ENCODE results near the gene BCL2L13.

BCL2L13 gene

DNA sequence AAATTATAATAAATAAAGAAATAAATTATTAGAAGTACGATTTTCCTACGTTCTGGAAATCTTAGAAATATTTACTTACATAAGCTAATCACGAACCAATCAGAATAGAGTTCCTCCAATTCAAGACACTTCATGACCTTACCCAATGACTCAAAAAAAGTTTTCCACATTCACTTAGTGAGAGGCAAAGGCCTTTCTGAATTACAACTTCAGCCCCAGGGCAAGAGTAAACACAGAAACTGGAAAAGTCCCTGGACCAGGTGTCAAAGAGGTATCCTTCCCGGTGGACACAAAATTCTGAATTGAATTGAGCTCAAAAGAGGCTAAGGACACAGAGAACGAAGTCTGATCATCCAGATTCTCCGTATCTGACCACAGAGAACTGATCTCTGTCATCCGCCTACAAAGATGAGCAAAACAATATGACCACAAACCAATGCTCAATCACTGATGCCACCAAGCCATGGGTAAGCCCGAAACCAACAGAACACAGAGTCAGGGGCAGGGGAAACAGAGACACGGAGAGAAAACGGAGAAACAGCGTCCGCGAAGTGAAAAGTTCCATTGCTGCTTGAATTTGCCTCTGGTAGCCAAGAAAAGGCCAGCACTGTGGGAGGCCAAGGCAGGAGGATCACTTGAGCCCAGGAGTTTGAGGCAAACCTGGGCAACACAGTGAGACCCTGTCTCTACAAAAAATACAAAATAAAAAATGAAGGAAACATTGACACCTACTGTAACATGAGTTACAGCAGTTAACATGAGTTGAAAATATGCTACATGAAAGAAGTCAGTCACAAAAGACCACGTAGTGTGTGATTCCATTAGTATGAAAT is 128.9 kb downstream of the BCL2L13 start:
- DNase-seq = peak; percentile 72

DNA sequence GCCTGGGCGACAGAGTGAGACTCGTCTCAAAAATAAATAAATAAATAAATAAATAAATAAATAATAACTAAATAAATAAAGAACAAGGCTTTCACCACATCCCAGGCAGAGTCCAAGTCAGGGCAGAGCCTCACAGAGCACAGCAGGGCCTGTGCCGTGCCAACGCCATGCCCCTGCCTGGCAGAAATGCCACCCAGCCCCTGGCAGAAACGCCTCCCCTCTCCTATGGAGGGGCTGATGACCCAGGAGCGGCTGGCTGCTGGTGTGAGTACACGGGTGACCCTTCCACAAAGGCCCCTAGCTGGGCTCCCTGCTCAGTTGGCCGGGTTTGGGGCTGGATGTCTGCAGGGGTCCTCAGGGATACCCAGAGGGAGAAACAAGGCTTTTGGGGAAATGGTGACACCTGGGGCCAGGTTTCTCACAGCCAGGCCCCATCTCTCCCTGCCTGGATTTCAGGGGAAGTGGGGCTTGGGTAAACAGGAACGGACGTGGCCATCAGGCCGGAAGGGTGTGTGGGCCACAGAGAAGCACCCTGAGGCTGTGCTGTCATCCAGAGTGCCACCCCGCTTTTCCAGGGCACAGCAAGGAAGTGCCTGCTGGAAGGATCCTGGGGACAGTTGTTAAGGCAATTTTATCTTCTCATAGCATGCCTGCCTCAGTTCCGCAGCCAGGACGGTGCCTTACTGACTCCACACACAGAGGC is 130.6 kb downstream of the BCL2L13 start:
- DNase-seq = no peak

GRCh38 chr22:17769716-17770082 is 131.1 kb downstream of the BCL2L13 start:
- no peak for DNase-seq

GRCh38 chr22:17770180-17771077 is 131.9 kb downstream of the BCL2L13 start:
- DNase-seq = no peak

DNA sequence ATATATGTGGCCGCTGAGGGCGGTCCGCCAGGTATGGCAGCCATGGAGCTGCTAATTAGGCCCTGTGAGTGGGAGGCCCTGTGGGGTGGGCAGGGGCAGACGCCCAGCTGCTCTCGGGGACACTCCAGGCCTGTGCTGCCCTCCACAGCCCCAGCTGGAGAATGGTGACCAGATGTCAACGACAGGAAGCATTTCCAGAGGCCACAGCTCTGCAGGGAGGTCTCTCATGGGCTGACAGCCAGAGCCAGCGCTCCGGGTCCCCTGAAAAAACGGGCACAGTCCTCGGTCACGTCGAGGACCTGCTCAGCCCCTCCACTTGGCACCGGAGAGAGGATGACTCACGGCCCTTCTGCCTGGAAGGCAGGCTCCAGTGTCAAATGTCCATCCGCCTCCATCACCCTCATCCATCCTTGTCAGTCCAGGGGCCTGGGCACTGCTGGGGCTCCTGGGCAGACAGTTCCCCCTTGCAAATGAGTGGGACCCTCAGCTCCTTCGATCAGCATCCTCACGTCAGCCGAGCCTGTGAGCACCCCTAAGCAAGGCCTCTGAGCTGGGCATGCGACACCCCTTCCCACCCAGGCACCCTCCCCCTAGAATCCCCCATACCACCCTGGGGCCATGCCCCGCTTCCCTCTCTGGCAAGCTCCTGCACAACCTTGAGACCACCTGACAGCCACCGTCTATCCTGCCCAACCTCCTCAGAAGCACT is 133.8 kb downstream of the BCL2L13 start:
- DNase-seq = no peak

DNA sequence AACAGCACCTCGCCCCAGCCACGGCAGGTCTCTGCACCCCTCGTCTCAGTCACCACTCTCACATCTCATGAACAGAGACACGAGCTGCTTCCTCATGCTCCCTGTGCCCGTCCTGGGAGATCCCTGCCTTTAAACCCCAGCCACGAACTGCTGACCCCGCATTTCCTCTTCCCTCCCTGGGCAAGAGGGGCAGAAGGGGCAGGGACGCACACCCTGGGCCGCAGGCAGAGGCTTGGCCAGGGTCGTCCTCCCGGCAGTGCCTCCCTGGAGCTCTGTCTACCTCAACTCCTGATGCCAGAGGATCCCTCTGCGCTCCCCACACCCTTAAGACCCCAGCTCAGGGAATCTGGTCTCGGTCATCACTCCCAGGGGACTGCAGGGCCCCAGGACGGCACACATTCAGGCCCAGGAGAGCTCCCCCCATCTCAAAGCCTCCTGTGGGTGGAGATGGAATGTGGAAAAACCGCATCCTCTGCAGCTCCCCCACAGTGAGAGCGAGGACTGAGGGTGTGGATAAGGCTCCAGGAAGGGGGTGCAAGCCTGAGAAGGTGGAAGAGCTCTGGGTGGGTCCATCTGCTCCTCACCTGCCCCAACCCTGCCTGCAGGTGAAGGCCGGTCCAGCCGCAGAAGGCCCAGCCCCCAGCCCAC is 134.5 kb downstream of the BCL2L13 start:
- no peak for DNase-seq

DNA sequence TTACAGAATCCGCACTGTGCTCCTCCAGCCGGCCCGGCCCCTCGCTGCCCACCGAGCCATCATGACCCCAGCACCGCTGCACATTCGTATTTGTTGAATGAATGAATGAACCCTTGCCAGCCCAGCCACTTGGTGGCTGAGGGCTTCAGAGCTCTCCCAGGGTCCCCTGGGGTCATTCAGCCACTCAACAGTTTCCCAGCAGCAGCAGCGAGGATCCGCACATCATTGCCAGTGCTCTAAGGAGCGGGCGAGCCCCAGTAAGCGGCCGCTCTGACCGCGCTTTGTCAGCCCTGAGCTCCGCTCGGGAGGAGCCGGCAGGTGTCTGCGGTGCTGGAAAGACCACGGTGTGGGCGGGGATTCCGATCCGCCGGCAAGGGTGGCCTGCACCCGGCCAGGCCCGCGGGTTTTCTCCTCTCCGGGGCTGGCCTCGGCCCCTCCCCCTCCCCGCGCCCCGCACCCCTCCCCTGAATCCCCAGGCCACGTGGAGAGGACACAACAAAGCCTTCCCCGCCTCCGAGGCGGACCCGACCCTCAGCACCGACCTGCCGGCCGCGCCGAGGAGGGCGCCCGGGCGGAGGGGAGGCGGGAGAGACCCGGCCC is 135.1 kb downstream of the BCL2L13 start:
- peak; percentile 77 for DNase-seq

GRCh38 chr22:17774206-17774925 is 135.8 kb downstream of the BCL2L13 start, which contains the start of gene BID:
TSS of gene BID (minus strand) at chr22:17774469. CDS start at chr22:17750116, 24,353 bp downstream.
- no peak for DNase-seq

DNA sequence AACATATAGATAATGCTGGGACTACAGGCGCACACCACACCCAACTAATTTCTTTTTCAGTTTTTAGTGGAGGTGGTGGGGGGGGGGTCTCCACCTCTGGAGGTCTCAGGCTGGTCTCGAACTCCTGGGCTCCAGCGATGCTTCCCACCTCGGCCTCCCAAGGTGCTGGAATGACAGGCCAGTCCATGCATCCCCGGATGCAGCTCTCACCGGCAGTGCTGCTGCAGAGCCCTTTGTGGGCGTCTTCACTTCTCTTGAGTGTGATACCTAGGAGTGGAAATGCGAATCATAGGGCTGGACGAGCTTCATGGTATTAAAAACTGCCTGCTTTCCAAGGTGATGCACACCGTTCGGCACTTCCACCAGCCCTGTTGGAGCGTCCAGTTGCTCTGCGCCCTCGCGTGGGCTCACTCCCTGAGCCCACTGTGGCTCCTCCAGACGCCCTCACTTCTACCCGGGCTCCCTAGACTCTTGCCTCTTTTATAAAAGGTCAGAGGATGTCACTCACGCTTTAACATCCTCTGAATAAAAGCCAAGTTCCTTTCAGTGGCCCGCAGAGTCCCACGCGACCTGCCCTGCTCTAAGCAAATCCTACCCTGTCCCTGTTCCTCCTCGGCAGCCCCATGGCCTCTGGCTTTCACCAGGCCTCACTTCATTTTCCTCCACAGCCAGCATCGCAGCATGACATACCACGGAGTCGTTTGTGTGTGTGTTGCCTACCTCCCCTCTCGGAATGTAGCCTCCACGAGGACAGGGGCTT is 136.5 kb downstream of the BCL2L13 start:
- DNase-seq = no peak

DNA sequence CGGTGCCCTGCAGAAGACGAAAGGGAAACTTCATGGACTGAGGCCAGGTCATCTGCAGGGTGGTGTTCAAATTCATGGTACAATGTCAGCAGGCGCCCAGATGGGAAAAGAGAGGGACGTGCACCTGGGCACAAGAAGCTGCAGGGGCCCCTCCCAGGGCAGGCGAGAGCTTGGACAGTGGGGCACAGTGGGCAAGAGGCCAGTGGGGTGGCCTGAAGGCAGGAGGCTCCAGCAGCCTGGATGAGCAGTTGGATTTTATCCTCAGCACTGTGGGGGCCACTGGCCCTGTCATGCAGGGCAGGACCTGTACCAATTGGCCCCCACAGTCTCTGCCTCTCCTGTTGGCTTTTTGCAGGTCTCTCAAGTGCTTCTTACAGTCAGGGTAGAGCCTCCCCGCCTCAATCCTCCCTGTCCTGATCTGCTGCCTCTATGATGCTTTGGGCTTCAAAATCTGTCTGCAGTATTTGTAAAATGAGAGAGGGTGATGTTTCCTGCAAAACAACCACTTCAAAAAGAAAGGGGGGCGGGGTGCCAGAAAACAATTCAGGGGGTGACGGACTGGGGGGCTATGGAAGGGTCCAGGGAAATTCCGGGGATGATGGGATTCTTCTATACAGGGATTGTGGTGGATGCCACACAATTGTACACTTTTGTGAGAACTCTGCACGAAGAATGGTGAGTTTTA is 137.4 kb downstream of the BCL2L13 start:
- no peak for DNase-seq

DNA sequence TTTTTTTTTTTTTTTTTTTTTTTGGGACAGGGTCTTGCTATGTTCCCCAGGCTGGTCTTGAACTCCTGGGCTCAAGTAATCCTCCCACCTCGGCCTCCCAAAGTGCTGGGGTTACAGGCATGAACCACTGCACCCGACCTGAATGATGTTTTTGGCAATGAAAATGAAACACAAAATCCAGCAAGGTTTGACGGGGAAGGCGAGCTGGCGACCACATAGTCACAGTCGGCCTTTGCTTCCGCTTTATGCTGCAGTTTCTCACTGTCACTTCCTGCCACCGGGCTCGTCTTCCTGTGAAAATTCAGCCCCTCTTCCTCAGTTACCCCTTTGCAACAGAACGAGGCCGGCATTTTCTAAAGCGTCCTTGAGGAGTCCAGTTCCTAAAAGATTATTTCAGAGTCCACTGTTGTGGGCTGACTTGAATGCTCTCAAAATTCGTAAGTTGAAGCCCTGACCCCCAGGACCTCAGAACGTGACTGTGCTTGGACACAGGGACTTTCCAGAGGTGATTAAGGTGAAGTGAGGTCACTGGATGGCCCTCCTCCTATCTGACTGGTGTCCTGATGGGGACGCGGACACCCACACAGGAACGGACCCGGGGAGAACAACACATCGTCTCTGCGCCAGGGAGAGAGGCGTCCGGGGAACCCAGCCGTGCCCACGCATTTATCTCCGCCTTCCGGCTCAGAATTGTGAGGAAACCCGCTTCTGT is 138.6 kb downstream of the BCL2L13 start:
- DNase-seq = peak; percentile 77

DNA sequence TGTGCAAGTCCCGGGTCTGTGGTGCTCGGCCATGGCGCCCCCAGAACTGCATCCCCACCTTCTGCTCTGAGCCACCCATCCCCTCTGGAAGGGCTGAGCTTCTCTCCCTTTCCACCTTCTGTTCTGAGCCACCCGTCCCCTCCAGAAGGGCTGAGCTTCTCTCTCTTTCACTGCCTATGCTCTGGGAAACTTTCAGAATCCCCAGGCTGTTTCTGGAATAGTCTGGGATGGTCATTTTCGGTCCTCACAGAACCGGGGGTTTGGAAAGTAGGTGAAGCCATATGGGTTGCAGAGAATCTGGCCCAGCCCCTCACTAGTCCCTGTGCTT is 139.1 kb downstream of the BCL2L13 start:
- DNase-seq = no peak

GRCh38 chr22:17778412-17778976 is 139.9 kb downstream of the BCL2L13 start:
- DNase-seq = no peak

GRCh38 chr22:17779286-17780115 is 140.9 kb downstream of the BCL2L13 start:
- DNase-seq = no peak

GRCh38 chr22:17780116-17780740 is 141.7 kb downstream of the BCL2L13 start:
- no peak for DNase-seq

Data from stimulated activated CD8-positive, alpha-beta memory T cell treated with anti-CD3 and anti-CD28 coated beads, Interleukin-4, amount 100 ng/mL, for 48 hours (primary cell).